ENCODE measurements around the gene TSPAN4. TPM values are rescaled to one million over a fixed set of nuclear protein-coding genes. Genes with fewer than 3 reads are reported as not detected.

TSPAN4 gene
- total and polyA plus RNA-seq, 2 donors (not counting 1 experiment from before 2014, with no cell fraction given) = 2.9 to 7.4 TPM

GRCh38 chr11:841981-842369 is 677 bp upstream of the TSPAN4 start:
- POLR2A ChIA-PET = interaction anchor here (1.2 to 5.2 kb wide), 4 partner anchors 13 to 48 kb away, joined by 3 to 29 read pairs (median 15); partner anchors contain the start of genes CRACR2B, PNPLA2 and RPLP2

More at GRCh38 chr11:841981-842369, 677 bp upstream of the TSPAN4 start:
- peaks cover 0 to 26% (median 6%) of the 10 kb centered on the region in 4 experiments for H3K27me3 ChIP-seq (replicated peaks in 1 of 4; ENCODE audit: control extremely low read depth in 1 of 4, control insufficient read depth in 3 of 4, insufficient read depth in 4 of 4, low read length in 3 of 4)
- no peaks in the 10 kb centered on the region for H3K9me3 Mint-ChIP-seq (ENCODE audit: insufficient read depth)
- H3K27me3 Mint-ChIP-seq = no peaks in the 10 kb centered on the region
- ATAC-seq (ENCODE audit: low read depth) (peak; percentile 29), DNase-seq (no peak)
- H3K27ac ChIP-seq (ENCODE audit: low read length in 2 of 2) = peak overlapping the region in 1 of 2 donors; percentile 93
- H3K27ac Mint-ChIP-seq = peak overlapping the region; percentile 91
- H3K4me3 Mint-ChIP-seq = peak overlapping the region; percentile 88
- peak overlapping the region; percentile 96 for H2AFZ ChIP-seq (ENCODE audit: insufficient read depth, low read depth, low read length, poor library complexity, severe bottlenecking)
- TF ChIP-seq, protein P1, sequence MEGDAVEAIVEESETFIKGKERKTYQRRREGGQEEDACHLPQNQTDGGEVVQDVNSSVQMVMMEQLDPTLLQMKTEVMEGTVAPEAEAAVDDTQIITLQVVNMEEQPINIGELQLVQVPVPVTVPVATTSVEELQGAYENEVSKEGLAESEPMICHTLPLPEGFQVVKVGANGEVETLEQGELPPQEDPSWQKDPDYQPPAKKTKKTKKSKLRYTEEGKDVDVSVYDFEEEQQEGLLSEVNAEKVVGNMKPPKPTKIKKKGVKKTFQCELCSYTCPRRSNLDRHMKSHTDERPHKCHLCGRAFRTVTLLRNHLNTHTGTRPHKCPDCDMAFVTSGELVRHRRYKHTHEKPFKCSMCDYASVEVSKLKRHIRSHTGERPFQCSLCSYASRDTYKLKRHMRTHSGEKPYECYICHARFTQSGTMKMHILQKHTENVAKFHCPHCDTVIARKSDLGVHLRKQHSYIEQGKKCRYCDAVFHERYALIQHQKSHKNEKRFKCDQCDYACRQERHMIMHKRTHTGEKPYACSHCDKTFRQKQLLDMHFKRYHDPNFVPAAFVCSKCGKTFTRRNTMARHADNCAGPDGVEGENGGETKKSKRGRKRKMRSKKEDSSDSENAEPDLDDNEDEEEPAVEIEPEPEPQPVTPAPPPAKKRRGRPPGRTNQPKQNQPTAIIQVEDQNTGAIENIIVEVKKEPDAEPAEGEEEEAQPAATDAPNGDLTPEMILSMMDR (IDR thresholded peaks at IDR 0.05) = no peak
- no peak for TF ChIP-seq EZH2 (IDR thresholded peaks at IDR 0.05; ENCODE audit: borderline replicate concordance, insufficient read depth, low read depth, low read length, poor library complexity, severe bottlenecking)
- peak overlapping the region; percentile 69 to 96 (median 76) for H3K4me3 ChIP-seq (ENCODE audit: control extremely low read depth in 1 of 5, extremely low read depth in 1 of 5, insufficient read depth in 1 of 5, low read depth in 2 of 5, low read length in 4 of 5)
- H4K20me1 ChIP-seq (ENCODE audit: control insufficient read depth, insufficient read depth, low read length, poor library complexity, severe bottlenecking) = peaks cover 43% of the 10 kb centered on the region
- peaks cover 20% of the 10 kb centered on the region for H3K79me2 ChIP-seq (ENCODE audit: control insufficient read depth, insufficient read depth, low read length)
- H3K4me1 ChIP-seq (ENCODE audit: control insufficient read depth in 2 of 2, insufficient read depth in 2 of 2, low read length in 2 of 2) = peaks cover 26 to 37% of the 10 kb centered on the region in 2 donors
- peak overlapping the region; percentile 88 for H3K4me2 ChIP-seq (replicated peaks; ENCODE audit: low read depth, low read length, poor library complexity, severe bottlenecking)
- 1% methylated on average over 21 of the region's 27 CpGs for WGBS (ENCODE audit: insufficient coverage)
- H3K4me1 Mint-ChIP-seq = peaks cover 27% of the 10 kb centered on the region
- H3K9ac ChIP-seq (ENCODE audit: low read length) = peak overlapping the region; percentile 85
- H3K9me3 ChIP-seq (ENCODE audit: control extremely low read depth in 1 of 3, control insufficient read depth in 2 of 3, insufficient read depth in 1 of 3, low read length in 2 of 3) = no peaks in the 10 kb centered on the region
- CTCF ChIA-PET = no interaction called here
- intact Hi-C loops (cut with micrococcal nuclease) = loop anchor here (1.0 to 5.0 kb wide), 5 partner anchors 9 to 1010 kb away; partner anchors contain the start of genes CHID1, LSP1 and RPLP2
- H3K36me3 ChIP-seq (replicated peaks in 1 of 2; ENCODE audit: control extremely low read depth in 1 of 2, control insufficient read depth in 1 of 2, extremely low read depth in 1 of 2, insufficient read depth in 2 of 2, low read length in 1 of 2) = peaks cover 0 to 19% of the 10 kb centered on the region in 2 experiments
